ENCODE results near the gene FAM241A. TPM values are rescaled to one million over a fixed set of nuclear protein-coding genes. Genes with fewer than 3 reads are reported as not detected.

Gene FAM241A
- total RNA-seq, 6 experiments from 2014 or later = 0.99 to 3.5 (median 2.1) TPM

GRCh38 chr4:112112590-112113170 lies 32.6 kb upstream of the FAM241A start:
- intact Hi-C loops (cut with DNase I) = no loop called here
- TF ChIP-seq POLR2A (IDR thresholded peaks at IDR 0.05) = no peak
- TF ChIP-seq, protein P1, sequence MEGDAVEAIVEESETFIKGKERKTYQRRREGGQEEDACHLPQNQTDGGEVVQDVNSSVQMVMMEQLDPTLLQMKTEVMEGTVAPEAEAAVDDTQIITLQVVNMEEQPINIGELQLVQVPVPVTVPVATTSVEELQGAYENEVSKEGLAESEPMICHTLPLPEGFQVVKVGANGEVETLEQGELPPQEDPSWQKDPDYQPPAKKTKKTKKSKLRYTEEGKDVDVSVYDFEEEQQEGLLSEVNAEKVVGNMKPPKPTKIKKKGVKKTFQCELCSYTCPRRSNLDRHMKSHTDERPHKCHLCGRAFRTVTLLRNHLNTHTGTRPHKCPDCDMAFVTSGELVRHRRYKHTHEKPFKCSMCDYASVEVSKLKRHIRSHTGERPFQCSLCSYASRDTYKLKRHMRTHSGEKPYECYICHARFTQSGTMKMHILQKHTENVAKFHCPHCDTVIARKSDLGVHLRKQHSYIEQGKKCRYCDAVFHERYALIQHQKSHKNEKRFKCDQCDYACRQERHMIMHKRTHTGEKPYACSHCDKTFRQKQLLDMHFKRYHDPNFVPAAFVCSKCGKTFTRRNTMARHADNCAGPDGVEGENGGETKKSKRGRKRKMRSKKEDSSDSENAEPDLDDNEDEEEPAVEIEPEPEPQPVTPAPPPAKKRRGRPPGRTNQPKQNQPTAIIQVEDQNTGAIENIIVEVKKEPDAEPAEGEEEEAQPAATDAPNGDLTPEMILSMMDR (IDR thresholded peaks at IDR 0.05) = no peak
- no peaks in the 10 kb centered on the region for H3K9me3 ChIP-seq
- peaks cover 0 to 19% (median 0%) of the 10 kb centered on the region in 4 donors for H3K4me1 ChIP-seq
- H3K36me3 ChIP-seq = no peaks in the 10 kb centered on the region
- WGBS (ENCODE audit: insufficient coverage, low coverage, low lambda C conversion rate, missing lambda C conversion rate) = 62% methylated on average over 2 of the region's 2 CpGs
- H3K4me3 ChIP-seq = no peak overlapping the region
- peak overlapping the region; percentile 30 to 70 (median 63) for H3K27ac ChIP-seq
- peak; percentile 23 to 48 (median 28) for ATAC-seq
- no peaks in the 10 kb centered on the region for H3K27me3 ChIP-seq
- no peak for DNase-seq

- intact Hi-C loops (cut with DNase I) = no loop called here
- H3K4me1 ChIP-seq = peaks cover 0 to 19% (median 0%) of the 10 kb centered on the region in 4 donors
- peak; percentile 47 to 67 (median 54) for ATAC-seq
- TF ChIP-seq, protein P1 (IDR thresholded peaks at IDR 0.05) = no peak
- TF ChIP-seq POLR2A (IDR thresholded peaks at IDR 0.05) = no peak
- H3K27ac ChIP-seq = peak overlapping the region; percentile 36 to 70 (median 63)
- no peaks in the 10 kb centered on the region for H3K36me3 ChIP-seq
- H3K27me3 ChIP-seq = no peaks in the 10 kb centered on the region
- no peak for DNase-seq
- H3K4me3 ChIP-seq = no peak overlapping the region
- no peaks in the 10 kb centered on the region for H3K9me3 ChIP-seq
Measured at GRCh38 chr4:112113864-112114263, 31.4 kb upstream of the FAM241A start.

GRCh38 chr4:112114452-112114851 lies 30.8 kb upstream of the FAM241A start:
- Histone ChIP-seq H3K36me3 (no peaks in the 10 kb centered on the region), H3K4me1 (peaks cover 0 to 19% (median 0%) of the 10 kb centered on the region in 4 donors), H3K4me3 (no peak overlapping the region), H3K27me3 (no peaks in the 10 kb centered on the region), H3K27ac (no peak overlapping the region), H3K9me3 (no peaks in the 10 kb centered on the region)
- ATAC-seq (no peak), DNase-seq (no peak)
- intact Hi-C loops (cut with DNase I) = no loop called here
- TF ChIP-seq, protein P1 (IDR thresholded peaks at IDR 0.05) = no peak
- no peak for TF ChIP-seq POLR2A (IDR thresholded peaks at IDR 0.05)

DNA sequence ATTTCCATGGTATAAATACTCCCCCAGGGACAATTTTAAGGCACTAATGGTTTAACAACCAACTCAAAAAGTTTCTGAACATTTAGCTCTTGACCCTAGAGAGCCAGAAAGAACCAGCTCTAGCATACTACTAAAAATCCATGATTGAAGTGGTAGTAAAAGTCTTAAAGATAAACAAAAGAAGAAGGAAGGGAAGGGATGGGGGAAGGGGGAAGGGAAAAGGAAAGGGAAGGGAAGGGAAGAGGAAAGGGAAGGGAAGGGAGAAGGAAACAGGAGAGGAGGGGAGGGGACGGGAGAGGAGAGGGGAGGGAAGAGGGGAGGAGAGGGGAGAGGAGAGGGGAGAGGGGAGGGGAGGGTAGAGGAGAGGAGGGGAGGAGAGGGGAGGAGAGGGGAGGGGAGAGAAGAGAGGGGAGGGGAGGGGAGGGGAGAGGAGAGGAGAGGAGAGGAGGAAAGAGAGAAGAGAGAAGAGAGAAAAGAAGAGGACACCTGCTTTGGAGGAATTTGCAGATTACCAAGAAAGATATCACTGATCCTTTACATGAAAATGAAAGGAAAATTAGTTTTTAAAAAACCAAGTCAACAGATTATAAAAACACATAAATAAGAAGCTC lies 26.4 kb upstream of the FAM241A start:
- H3K4me1 ChIP-seq = peaks cover 0 to 2% (median 0%) of the 10 kb centered on the region in 4 donors
- TF ChIP-seq, protein P1 (IDR thresholded peaks at IDR 0.05) = no peak
- TF ChIP-seq POLR2A (IDR thresholded peaks at IDR 0.05) = no peak
- no peaks in the 10 kb centered on the region for H3K9me3 ChIP-seq
- H3K27me3 ChIP-seq = no peaks in the 10 kb centered on the region
- H3K4me3 ChIP-seq = no peak overlapping the region
- no peak for DNase-seq
- no peak for ATAC-seq
- intact Hi-C loops (cut with DNase I) = no loop called here
- no peak overlapping the region for H3K27ac ChIP-seq
- 56% methylated on average over 1 of the region's 1 CpG for WGBS (ENCODE audit: insufficient coverage, low coverage, low lambda C conversion rate, missing lambda C conversion rate)
- no peaks in the 10 kb centered on the region for H3K36me3 ChIP-seq

All from right lobe of liver (tissue), 6 donors.